Erythroblast (primary cell): Measurements from ENCODE around the gene TMEM14A.

Experiments
- GATA1 ChIP-seq: IDR thresholded peaks from 2 replicates; pipeline ENCODE4 v1.6.1; 2011; ENCODE audit warnings: low read depth, mild to moderate bottlenecking, control low read depth, low read length, moderate library complexity
- POLR2A ChIP-seq: IDR thresholded peaks from 2 replicates; pipeline ENCODE4 v1.6.1; 2011; ENCODE audit warnings: mild to moderate bottlenecking, low read length

DNA sequence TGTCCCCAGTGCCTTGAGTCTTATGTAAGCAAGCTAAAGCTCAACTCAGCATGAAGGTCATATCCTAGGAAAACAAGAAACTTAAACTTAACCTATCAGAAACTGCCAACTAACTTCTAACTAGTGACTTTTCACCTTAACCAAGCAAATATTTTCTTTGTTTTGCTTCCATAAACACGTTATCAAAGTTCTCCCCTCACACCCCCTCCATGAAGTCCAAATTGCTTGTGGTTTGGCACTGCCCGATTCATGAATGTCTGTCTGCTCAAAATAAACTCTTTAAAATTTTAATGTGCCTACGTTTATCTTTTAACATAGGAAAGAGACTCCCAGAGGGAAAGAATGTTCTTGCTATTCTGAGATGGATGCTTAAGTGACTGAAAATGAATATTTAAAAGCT, 57.5 kb downstream of the TMEM14A start:
- no peak for TF ChIP-seq POLR2A
- TF ChIP-seq GATA1 = no peak
